GM18858 (cell line): Measurements from ENCODE around the gene ANKRD40.
"Not testable (repeated sequence)": the region's sequence is repeated elsewhere in the genome, so short reads cannot be mapped to it uniquely, and the experiment has no call there.

ENCODE experiments used
- ATAC-seq: cut with Tn5 transposase; IDR thresholded peaks from one replicate; pipeline ENCODE4 v1.9.1; 2021; ENCODE audit not compliant: unreplicated experiment

The ANKRD40 gene

DNA sequence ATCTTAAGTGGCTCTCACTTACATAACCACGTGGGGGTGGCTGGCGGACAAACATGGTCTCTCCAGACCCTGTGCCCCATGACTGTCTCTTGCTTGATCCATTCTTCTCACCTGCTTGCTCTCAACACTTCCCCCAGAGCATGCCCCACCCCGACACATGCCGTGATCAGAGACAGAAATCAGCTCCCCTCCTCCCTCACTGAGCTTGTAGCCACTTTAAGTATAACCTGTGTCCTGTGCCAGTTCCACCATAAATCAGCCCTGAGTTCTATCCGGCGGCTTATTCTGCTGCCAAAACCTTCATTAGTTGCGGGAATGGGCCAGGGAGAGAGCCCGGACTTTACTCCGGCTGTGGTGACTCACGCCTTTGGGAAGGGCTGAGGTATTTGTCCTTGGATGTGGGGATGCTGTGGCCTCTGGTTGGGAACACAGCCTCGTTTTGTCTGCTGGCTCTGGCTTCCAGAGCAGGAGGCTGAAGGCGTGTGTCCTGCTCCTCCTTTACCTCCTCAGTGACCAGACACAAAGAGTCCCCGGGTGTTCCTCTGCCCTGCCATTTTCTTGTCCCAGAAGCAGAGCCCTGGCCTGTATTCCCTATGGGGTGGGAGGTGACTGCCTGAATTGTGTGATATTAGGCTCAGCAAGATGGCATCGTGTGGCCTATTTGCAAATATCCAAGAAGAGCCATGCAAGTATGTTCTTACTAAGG lies 21.1 kb downstream of the ANKRD40 start:
- no peak for ATAC-seq

DNA sequence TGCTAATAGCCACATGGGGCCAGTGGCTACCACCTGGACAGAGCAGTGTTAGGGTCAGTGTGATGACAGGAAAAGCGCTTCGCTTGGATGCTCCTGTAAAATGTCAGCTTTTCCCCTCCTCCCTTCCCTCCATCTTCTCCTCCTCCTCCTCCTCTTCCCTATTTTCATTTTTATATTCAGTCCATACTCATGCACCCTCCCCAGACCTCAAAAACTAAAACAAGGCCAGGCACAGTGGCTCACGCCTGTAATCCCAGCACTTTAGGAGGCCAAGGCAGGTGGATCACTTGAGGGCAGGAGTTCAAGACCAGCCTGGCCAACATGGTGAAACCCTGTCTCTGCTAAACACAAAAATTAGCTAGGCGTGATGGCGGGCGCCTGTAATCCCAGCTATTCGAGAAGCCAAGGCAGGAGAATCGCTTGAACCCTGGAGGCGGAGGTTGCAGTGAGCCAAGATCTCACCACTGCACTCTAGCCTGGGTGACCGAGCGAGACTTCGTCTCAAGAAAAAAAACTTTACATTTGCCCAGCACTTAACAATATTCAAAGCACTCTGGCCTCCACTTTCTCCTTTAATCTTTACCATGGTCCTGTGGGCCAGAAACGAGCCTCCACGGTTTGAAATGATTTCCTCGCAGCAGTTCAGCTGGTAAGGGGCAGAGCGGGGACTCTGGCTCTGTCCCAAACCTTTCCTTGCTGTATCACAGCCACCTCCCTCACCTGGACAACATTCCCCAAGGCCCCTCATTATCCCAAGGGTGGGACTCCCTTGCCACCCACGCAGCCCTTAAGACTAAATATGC lies 21.8 kb downstream of the ANKRD40 start:
- no peak for ATAC-seq

DNA sequence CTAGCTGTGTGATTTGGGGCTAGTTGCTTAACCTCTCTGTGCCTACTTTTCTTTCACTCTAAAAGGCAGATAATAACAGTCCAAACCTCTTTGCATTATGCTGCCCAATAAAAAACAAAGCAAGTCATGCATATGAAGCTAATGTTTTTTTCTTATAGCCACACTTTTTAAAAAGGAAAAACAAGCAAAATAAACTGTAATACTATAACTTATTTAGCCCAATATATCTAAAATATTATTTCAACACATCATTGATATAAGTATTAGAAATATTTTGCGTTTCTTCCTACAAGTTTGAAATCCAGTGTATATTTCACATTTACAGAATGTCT lies 22.4 kb downstream of the ANKRD40 start:
- no peak for ATAC-seq

DNA sequence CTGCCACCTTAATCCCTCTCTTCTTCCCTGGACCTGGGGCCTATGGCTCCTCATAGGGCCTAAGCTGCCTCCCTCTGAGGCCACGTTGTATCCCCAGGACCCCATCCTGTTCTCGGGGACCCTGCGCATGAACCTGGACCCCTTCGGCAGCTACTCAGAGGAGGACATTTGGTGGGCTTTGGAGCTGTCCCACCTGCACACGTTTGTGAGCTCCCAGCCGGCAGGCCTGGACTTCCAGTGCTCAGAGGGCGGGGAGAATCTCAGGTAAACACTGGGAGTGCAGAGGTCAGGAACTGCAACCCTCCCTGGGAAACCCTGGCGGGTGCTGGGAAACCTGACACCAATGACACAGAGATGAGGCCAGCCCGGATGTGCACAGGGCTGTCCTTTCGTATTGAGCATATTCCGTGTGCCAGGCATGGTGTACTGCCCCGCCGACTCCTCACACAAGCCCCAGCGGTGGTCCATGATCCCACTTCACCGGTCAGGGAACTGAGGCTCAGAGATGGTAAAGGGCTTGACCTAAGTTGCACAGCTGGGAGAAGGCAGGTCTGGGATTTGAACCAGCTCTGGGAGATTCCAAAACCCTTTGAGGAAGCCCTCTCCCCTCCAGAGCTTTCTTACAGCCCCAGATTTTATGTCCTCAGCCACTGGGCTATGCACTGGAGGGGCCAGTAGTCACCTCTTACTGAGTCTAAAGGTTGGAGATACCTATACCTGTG lies 22.9 kb downstream of the ANKRD40 start:
- no peak for ATAC-seq

DNA sequence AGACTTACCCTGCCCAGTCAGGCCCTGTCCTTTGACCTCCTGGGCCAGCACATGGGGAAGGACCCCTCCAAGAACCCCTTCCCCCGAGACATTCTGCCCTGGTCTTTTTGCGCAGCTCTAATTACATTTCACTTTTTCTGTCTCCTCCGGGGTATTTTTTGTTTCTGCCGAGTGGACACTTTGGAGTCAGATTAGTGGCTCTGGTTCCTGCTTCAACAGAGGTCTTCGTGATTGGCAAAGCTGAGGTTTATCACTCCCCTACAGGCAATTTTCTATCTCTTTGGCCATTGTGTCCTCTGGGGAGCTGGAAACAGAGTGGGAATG lies 23.5 kb downstream of the ANKRD40 start:
- ATAC-seq, result no peak

GRCh38 chr17:50683434-50684287 lies 24.1 kb downstream of the ANKRD40 start:
- no peak for ATAC-seq

DNA sequence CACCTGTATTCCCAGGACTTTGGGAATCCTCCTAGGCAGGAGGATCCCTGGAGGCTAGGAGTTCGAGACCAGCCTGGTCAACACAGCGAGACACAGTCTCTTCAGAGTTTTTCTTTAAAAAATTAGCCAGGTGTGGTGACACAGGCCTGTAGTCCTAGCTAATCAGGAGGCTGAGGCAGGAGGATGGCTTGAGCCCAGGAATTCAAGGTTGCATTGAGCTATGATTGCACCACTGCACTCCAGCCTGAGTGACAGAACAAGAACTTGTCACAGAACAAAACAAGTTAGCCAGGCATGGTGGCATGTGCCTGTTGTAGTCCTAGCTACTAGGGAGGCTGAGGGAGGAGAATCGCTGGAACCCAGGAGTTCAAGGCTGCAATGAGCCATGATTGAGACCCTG lies 24.8 kb downstream of the ANKRD40 start:
- no peak for ATAC-seq

DNA sequence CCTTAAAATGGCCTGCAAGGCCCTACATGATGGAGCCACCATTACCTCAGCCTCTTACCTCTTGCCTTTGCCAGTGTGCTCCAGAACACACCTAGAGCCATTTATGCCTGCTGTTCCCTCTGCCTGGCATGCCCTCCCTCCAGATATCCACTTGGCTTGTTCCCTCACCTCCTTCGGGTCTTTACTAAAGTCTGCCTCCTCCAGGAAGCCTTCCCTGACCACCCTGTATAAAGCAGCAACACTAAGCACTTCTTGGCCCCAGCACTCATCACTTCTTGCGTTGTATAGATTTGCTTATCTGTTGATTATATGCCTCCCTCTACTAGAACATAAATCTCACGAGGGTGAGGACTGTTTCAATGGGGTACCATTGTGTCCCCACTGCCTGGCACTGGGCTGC lies 25.3 kb downstream of the ANKRD40 start:
- ATAC-seq, result no peak

GRCh38 chr17:50681263-50682200 lies 26.2 kb downstream of the ANKRD40 start:
- ATAC-seq, result no peak

- ATAC-seq, result not testable (repeated sequence)
Measured at GRCh38 chr17:50680543-50681262, 27.0 kb downstream of the ANKRD40 start.

DNA sequence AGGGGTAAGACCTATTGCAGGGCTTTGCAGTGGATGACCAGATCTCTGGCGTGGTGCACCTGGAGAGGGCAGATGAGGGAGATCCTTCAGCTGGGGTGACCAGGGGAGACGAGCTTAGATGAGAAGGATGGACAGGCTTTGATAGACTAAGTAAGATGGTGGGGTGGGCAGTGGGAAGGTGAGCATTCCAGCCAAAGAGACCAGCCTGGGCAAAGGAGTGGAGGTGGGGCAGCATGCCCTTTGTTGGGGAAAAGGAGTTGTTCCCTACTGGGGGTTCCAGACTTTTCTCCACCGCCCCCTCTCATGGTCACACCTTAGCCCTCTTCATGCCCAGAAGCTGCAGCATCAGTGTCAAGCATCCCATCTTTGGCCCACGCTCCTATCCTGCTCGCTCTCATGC lies 27.6 kb downstream of the ANKRD40 start:
- no peak for ATAC-seq

- no peak for ATAC-seq
Measured at GRCh38 chr17:50679008-50679544, 28.6 kb downstream of the ANKRD40 start.

GRCh38 chr17:50677851-50678375 lies 29.8 kb downstream of the ANKRD40 start:
- no peak for ATAC-seq

DNA sequence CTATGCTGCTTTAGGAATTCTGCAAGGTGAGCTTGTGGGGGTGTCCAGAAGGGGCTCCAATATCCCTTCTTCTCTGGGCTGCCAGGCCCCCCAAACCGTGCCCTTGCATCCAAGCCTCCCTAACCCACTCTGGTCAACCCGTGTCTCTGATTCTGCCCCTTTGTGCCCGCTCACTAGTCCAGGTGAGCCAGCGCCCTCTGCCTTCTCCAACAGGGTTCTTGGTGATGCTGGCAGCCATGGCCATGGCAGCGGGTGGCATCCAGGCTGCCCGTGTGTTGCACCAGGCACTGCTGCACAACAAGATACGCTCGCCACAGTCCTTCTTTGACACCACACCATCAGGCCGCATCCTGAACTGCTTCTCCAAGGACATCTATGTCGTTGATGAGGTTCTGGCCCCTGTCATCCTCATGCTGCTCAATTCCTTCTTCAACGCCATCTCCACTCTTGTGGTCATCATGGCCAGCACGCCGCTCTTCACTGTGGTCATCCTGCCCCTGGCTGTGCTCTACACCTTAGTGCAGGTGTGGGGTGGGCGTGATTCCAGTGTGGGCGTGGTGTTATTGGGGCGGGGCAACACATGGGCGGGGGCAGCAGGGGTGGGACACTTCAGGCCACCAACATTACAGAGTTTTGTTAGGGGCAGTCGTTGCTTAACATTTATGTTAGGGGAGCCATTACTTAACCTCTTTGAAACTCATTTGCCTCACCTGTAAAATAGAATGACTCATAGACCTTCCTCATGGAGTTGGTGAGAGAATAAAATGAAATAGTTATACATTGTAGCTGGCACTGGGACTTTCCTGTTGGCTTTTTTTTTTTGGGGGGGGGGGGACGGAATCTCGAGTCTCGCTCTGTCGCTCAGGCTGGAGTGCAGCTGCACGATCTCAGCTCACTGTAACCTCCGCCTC lies 31.4 kb downstream of the ANKRD40 start:
- ATAC-seq, result no peak

DNA sequence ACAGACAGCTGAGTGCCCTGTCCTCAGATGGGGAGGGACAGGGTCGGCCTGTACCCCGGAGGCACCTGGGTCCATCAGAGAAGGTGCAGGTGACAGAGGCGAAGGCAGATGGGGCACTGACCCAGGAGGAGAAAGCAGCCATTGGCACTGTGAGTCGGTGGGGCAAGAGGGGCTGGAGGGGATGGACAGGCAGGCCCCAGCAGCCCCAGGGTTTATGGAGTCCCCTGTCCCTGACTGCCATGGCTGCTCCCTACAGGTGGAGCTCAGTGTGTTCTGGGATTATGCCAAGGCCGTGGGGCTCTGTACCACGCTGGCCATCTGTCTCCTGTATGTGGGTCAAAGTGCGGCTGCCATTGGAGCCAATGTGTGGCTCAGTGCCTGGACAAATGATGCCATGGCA lies 32.1 kb downstream of the ANKRD40 start:
- ATAC-seq, result no peak

DNA sequence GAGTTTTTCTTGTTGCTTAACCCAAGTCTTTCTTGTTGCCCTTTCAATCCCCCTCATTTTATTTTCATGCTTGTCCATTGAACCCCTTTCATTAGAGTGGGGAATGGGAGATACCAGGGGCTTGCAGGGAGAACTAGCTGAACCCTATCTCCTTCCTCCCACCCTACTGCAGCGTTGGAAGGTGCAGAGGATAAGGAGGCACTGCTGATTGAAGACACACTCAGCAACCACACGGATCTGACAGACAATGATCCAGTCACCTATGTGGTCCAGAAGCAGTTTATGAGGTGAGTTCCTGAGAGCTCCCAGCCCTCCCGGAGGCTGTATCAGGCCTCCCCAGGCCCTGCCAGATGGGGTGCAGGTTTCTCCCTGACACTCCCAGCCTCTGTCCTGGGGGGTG lies 32.5 kb downstream of the ANKRD40 start:
- ATAC-seq, result no peak

GRCh38 chr17:50672831-50673551 lies 34.7 kb downstream of the ANKRD40 start:
- no peak for ATAC-seq
